Smooth muscle cell (in vitro differentiated cells): Measurements from ENCODE around the gene LARGE1. TPM values are rescaled to one million over a fixed set of nuclear protein-coding genes. Genes with fewer than 3 reads are reported as not detected.

Experiments
- DNase-seq: peaks from one replicate; lab custom pipeline; 2025; ENCODE audit not compliant: unreplicated experiment; lab: John Stamatoyannopoulos, UW
- H2AFZ ChIP-seq: fragments of 200-600 bp; sonication (generic); 2 replicates; pipeline ENCODE4 v1.6.0; 2016; ENCODE audit warnings: antibody characterized with exemption, low read depth, mild to moderate bottlenecking
- H3F3A ChIP-seq: fragments of 200-600 bp; sonication (generic); 2 replicates; pipeline ENCODE4 v1.6.0; 2017; ENCODE audit warnings: antibody characterized with exemption, low read depth
- H3K27ac ChIP-seq: fragments of 200-600 bp; sonication (generic); 2 replicates; pipeline ENCODE4 v1.5.1; 2016; ENCODE audit warnings: low read depth, mild to moderate bottlenecking
- H3K27me3 ChIP-seq: fragments of 200-600 bp; sonication (generic); 2 replicates; pipeline ENCODE4 v1.6.1; 2016; ENCODE audit warnings: low read depth, mild to moderate bottlenecking
- H3K36me3 ChIP-seq: fragments of 200-600 bp; sonication (generic); 2 replicates; pipeline ENCODE4 v1.5.1; 2016; ENCODE audit warnings: low read depth
- H3K4me1 ChIP-seq: fragments of 200-600 bp; sonication (generic); 2 replicates; pipeline ENCODE4 v1.5.1; 2016; ENCODE audit warnings: low read depth
- H3K4me2 ChIP-seq: fragments of 200-600 bp; sonication (generic); 2 replicates; pipeline ENCODE4 v1.6.0; 2016; ENCODE audit warnings: mild to moderate bottlenecking
- H3K4me3 ChIP-seq: fragments of 200-600 bp; sonication (generic); 2 replicates; pipeline ENCODE4 v1.5.1; 2016; ENCODE audit warnings: mild to moderate bottlenecking
- H3K79me2 ChIP-seq: fragments of 200-600 bp; sonication (generic); 2 replicates; pipeline ENCODE4 v1.6.0; 2016; ENCODE audit warnings: low read depth, mild to moderate bottlenecking
- H3K9ac ChIP-seq: fragments of 200-600 bp; sonication (generic); 2 replicates; pipeline ENCODE4 v1.6.0; 2016; ENCODE audit warnings: low read depth
- H3K9me3 ChIP-seq: fragments of 200-600 bp; sonication (generic); replicated peaks from 2 replicates; pipeline ENCODE4 v1.5.1; 2016; ENCODE audit warnings: low read depth
- H4K20me1 ChIP-seq: fragments of 200-600 bp; sonication (generic); 2 replicates; pipeline ENCODE4 v1.6.0; 2016; ENCODE audit warnings: low read depth
- CTCF ChIP-seq: fragments of 200-600 bp; sonication (generic); IDR thresholded peaks from 2 replicates; pipeline ENCODE4 v1.5.1; 2017; ENCODE audit warnings: borderline replicate concordance, mild to moderate bottlenecking, antibody characterized with exemption; ENCODE audit not compliant: insufficient read depth, poor library complexity, severe bottlenecking
- WGBS: methylation state at CpG from one replicate; pipeline ENCODE4 v1.1.7; 2016; ENCODE audit warnings: low lambda C conversion rate; 5-methylcytosine and 5-hydroxymethylcytosine counted together
- polyA plus RNA-seq: library from polyadenylated mRNA; unstranded; fragments of >200 nt; fragmentation: Nextera tagmentation; extraction: Ambion mirVana; gene quantifications from 2 replicates; pipeline ENCODE4 v1.2.1, GENCODE V29; 2016
- total RNA-seq: library from RNA; depleted of rRNA; stranded (reverse); fragments of >200 nt; gene quantifications from 2 replicates; pipeline ENCODE4 v1.2.3, GENCODE V29; 2014

LARGE1 gene
- total and polyA plus RNA-seq, 2 experiments from 2014 or later = 11.9 to 18.0 TPM

- Histone ChIP-seq H3K4me1 (peaks cover 12% of the 10 kb centered on the region), H3K27me3 (no peaks in the 10 kb centered on the region), H3K4me3 (no peak overlapping the region), H3K79me2 (peaks cover 3% of the 10 kb centered on the region), H3K4me2 (no peak overlapping the region), H3K9ac (no peak overlapping the region), H3K27ac (no peak overlapping the region), H4K20me1 (peaks cover 27% of the 10 kb centered on the region), H2AFZ (no peak overlapping the region), H3F3A (no peaks in the 10 kb centered on the region), H3K9me3 (no peaks in the 10 kb centered on the region), H3K36me3 (no peaks in the 10 kb centered on the region)
- WGBS = 86% methylated on average over 6 of the region's 6 CpGs
- DNase-seq = no peak
- TF ChIP-seq CTCF = no peak
These were observed 81.6 kb downstream of the LARGE1 start for GRCh38 chr22:33838644-33839043.

- no peak for TF ChIP-seq CTCF
These were observed 82.5 kb downstream of the LARGE1 start for GRCh38 chr22:33837826-33838225.

GRCh38 chr22:33835265-33835664 lies 85.0 kb downstream of the LARGE1 start:
- Histone ChIP-seq H3F3A (no peaks in the 10 kb centered on the region), H3K27ac (no peak overlapping the region), H4K20me1 (peaks cover 32% of the 10 kb centered on the region), H3K36me3 (no peaks in the 10 kb centered on the region), H2AFZ (no peak overlapping the region), H3K9me3 (no peaks in the 10 kb centered on the region), H3K4me1 (peaks cover 12% of the 10 kb centered on the region), H3K9ac (no peak overlapping the region), H3K4me2 (no peak overlapping the region), H3K79me2 (peaks cover 3% of the 10 kb centered on the region), H3K27me3 (no peaks in the 10 kb centered on the region), H3K4me3 (no peak overlapping the region)
- WGBS = 59% methylated on average over 5 of the region's 5 CpGs
- no peak for DNase-seq
- no peak for TF ChIP-seq CTCF

More at GRCh38 chr22:33837826-33838225, 82.5 kb downstream of the LARGE1 start:
- no peaks in the 10 kb centered on the region for H3K36me3 ChIP-seq
- peaks cover 28% of the 10 kb centered on the region for H4K20me1 ChIP-seq
- no peaks in the 10 kb centered on the region for H3K9me3 ChIP-seq
- WGBS = 94% methylated on average over 4 of the region's 4 CpGs
- no peak overlapping the region for H2AFZ ChIP-seq
- H3K4me3 ChIP-seq = no peak overlapping the region
- no peak overlapping the region for H3K9ac ChIP-seq
- H3K27me3 ChIP-seq = no peaks in the 10 kb centered on the region
- DNase-seq = no peak
- H3K4me2 ChIP-seq = no peak overlapping the region
- peaks cover 3% of the 10 kb centered on the region for H3K79me2 ChIP-seq
- H3F3A ChIP-seq = no peaks in the 10 kb centered on the region
- H3K4me1 ChIP-seq = peaks cover 12% of the 10 kb centered on the region
- H3K27ac ChIP-seq = no peak overlapping the region

- WGBS = 73% methylated on average over 7 of the region's 7 CpGs
- H3K9ac ChIP-seq = no peak overlapping the region
- no peak overlapping the region for H3K4me3 ChIP-seq
- no peak overlapping the region for H2AFZ ChIP-seq
- no peak for TF ChIP-seq CTCF
- no peak overlapping the region for H3K27ac ChIP-seq
- H3F3A ChIP-seq = no peaks in the 10 kb centered on the region
- no peaks in the 10 kb centered on the region for H3K79me2 ChIP-seq
- no peak overlapping the region for H3K4me2 ChIP-seq
- no peaks in the 10 kb centered on the region for H3K36me3 ChIP-seq
- H3K4me1 ChIP-seq = peaks cover 18% of the 10 kb centered on the region
- H3K27me3 ChIP-seq = no peaks in the 10 kb centered on the region
- H4K20me1 ChIP-seq = peaks cover 27% of the 10 kb centered on the region
- DNase-seq = no peak
- H3K9me3 ChIP-seq = no peaks in the 10 kb centered on the region
These were observed 87.6 kb downstream of the LARGE1 start for GRCh38 chr22:33832558-33833151.
